Panc1 (cell line): Measurements from ENCODE around the gene DNM3. TPM values are rescaled to one million over a fixed set of nuclear protein-coding genes. Genes with fewer than 3 reads are reported as not detected.

Experiments
- ATAC-seq: fragments of 200-7000 bp; cut with Tn5 transposase; 2 replicates; pipeline ENCODE4 v1.9.1; 2020; ENCODE audit warnings: mild to moderate bottlenecking, moderate library complexity
- BruUV-seq: library from RNA; stranded (reverse); fragments of 400-500 nt; replicated peaks from 2 replicates; lab custom pipeline; 2021; lab: Mats Ljungman, UMichigan
- CTCF ChIA-PET: fragments of 300-600 bp; sonication (Branson Sonifier 250); formaldehyde crosslinking; loops from one replicate; lab custom pipeline; 2022; ENCODE audit warnings: antibody characterized with exemption; lab: Charles Lee
- POLR2A ChIA-PET: fragments of 300-600 bp; sonication (Branson Sonifier 250); formaldehyde crosslinking; loops from one replicate; lab custom pipeline; 2022; ENCODE audit warnings: antibody characterized with exemption; lab: Charles Lee
- DNase-seq: peaks from one replicate; pipeline ENCODE4 v3.0.0-alpha.2; 2010; ENCODE audit warnings: low read depth, low spot score
- H3K27ac ChIP-seq: 2 replicates; pipeline ENCODE4 v1.5.1; 2011; ENCODE audit warnings: mild to moderate bottlenecking, low read length, inconsistent platforms
- H3K27me3 ChIP-seq: fragments of 200-500 bp; sonication (Bioruptor generic); 2 replicates; pipeline ENCODE4 v1.6.0; 2014; ENCODE audit warnings: low read length, inconsistent platforms; ENCODE audit not compliant: control insufficient read depth, insufficient read depth
- H3K36me3 ChIP-seq: fragments of 200-500 bp; sonication (Bioruptor generic); 2 replicates; pipeline ENCODE4 v1.5.1; 2014; ENCODE audit warnings: inconsistent platforms, mild to moderate bottlenecking, low read length, moderate library complexity; ENCODE audit not compliant: control insufficient read depth, insufficient read depth
- H3K4me1 ChIP-seq: 2 replicates; pipeline ENCODE4 v1.5.1; 2011; ENCODE audit warnings: inconsistent platforms, mild to moderate bottlenecking, low read length, moderate library complexity; ENCODE audit not compliant: control insufficient read depth, insufficient read depth
- H3K4me3 ChIP-seq, 2 experiments: 2 replicates each; pipeline ENCODE4 v1.5.1; 2011 to 2012; ENCODE audit warnings: low read depth in 2 of 2, low read length in 2 of 2, mild to moderate bottlenecking in 2 of 2, inconsistent platforms in 1 of 2, moderate library complexity in 1 of 2
- H3K9me3 ChIP-seq: fragments of 200-500 bp; sonication (Bioruptor generic); 2 replicates; pipeline ENCODE4 v1.5.1; 2014; ENCODE audit warnings: low read depth, mild to moderate bottlenecking, inconsistent platforms, low read length, moderate library complexity; ENCODE audit not compliant: control insufficient read depth, insufficient read depth
- POLR2AphosphoS5 ChIP-seq: IDR thresholded peaks from 2 replicates; pipeline ENCODE4 v1.6.1; 2012; ENCODE audit warnings: mild to moderate bottlenecking, low read depth, low read length, moderate library complexity
- REST ChIP-seq, 2 experiments: IDR thresholded peaks; 2 replicates each; pipeline ENCODE4 v1.6.1; 2011 to 2012; ENCODE audit warnings: low read depth in 2 of 2, control low read depth in 1 of 2, low read length in 1 of 2, mild to moderate bottlenecking in 1 of 2, moderate library complexity in 1 of 2; ENCODE audit not compliant: insufficient read depth in 1 of 2
- SIN3A ChIP-seq: IDR thresholded peaks from 2 replicates; pipeline ENCODE4 v1.6.1; 2012; ENCODE audit warnings: low read depth, mild to moderate bottlenecking, low read length, moderate library complexity, borderline replicate concordance; ENCODE audit not compliant: insufficient read depth
- TCF7L2 ChIP-seq: IDR thresholded peaks from 2 replicates; pipeline ENCODE4 v1.6.1; 2011; ENCODE audit warnings: mild to moderate bottlenecking, low read depth, low read length, inconsistent platforms
- in situ Hi-C: cut with HindIII; loops from 2 replicates; pipeline ENCODE4 v1.10.0; 2016; ENCODE audit warnings: low sequenced_read_pairs, low pct_unique_long_range_greater_than_20kb
- intact Hi-C: fragments of 100-400 bp; cut with micrococcal nuclease; formaldehyde crosslinking; loops from one replicate; pipeline ENCODE4 v1.10.0; 2022; ENCODE audit not compliant: unreplicated experiment
- total RNA-seq: library from RNA; stranded (reverse); gene quantifications from one replicate; pipeline ENCODE4 v1.2.1, GENCODE V29; 2021; ENCODE audit not compliant: unreplicated experiment
- TF ChIP-seq, protein P1 (sequence below): fragments of 450-650 bp; IDR thresholded peaks from 2 replicates; pipeline ENCODE4 v1.5.1; 2017; ENCODE audit warnings: mild to moderate bottlenecking

The DNM3 gene
- total RNA-seq, 1 experiment from 2014 or later, result 0.46 TPM

GRCh38 chr1:172215006-172215405 is 373.7 kb downstream of the DNM3 start:
- CTCF ChIA-PET, result no interaction called here
- in situ Hi-C loops, result no loop called here
- no TSS peak for BruUV-seq

DNA sequence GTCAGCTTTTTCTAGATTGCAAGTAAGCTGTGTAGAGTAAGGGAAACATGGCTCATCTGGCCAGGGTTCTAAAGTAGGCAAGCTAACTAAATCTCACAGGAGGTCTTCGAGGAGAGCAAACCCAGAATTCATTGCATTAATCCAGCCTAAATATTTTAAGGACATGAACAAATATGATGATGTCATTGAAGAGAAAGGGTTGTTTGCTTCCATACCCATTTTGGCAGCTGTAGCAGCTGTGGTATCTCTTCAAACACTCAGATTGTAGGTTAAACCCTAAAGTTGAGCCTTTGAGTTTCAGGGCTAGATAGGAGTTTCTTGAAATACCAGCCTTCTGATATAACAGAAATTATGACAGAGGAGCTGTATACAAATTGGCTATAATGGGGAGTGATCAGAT is 378.7 kb downstream of the DNM3 start:
- no peaks in the 10 kb centered on the region for H3K36me3 ChIP-seq

More at GRCh38 chr1:172215006-172215405, 373.7 kb downstream of the DNM3 start:
- no peak for TF ChIP-seq SIN3A
- TF ChIP-seq POLR2AphosphoS5, result no peak
- no peak for TF ChIP-seq TCF7L2
- TF ChIP-seq, protein P1, sequence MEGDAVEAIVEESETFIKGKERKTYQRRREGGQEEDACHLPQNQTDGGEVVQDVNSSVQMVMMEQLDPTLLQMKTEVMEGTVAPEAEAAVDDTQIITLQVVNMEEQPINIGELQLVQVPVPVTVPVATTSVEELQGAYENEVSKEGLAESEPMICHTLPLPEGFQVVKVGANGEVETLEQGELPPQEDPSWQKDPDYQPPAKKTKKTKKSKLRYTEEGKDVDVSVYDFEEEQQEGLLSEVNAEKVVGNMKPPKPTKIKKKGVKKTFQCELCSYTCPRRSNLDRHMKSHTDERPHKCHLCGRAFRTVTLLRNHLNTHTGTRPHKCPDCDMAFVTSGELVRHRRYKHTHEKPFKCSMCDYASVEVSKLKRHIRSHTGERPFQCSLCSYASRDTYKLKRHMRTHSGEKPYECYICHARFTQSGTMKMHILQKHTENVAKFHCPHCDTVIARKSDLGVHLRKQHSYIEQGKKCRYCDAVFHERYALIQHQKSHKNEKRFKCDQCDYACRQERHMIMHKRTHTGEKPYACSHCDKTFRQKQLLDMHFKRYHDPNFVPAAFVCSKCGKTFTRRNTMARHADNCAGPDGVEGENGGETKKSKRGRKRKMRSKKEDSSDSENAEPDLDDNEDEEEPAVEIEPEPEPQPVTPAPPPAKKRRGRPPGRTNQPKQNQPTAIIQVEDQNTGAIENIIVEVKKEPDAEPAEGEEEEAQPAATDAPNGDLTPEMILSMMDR, result no peak
- TF ChIP-seq REST (IDR thresholded peaks at IDR 0.05; ENCODE audit: insufficient read depth in 1 of 2, low read depth in 2 of 2, low read length in 1 of 2), result no peak
- intact Hi-C loops, result no loop called here
- Histone ChIP-seq H3K27ac (no peak overlapping the region), H3K36me3 (no peaks in the 10 kb centered on the region), H3K9me3 (no peaks in the 10 kb centered on the region), H3K4me3 (no peak overlapping the region), H3K27me3 (no peaks in the 10 kb centered on the region), H3K4me1 (peaks cover 3% of the 10 kb centered on the region; the same call in 1 of the 2 replicates)
- POLR2A ChIA-PET, result interaction anchor here (0.7 kb wide), 1 partner anchor 73 kb away, joined by 3 read pairs; no protein-coding TSS in a partner anchor
- ATAC-seq (no peak), DNase-seq (no peak)

More for the DNA sequence above, 378.7 kb downstream of the DNM3 start:
- ATAC-seq, result no peak
- Histone ChIP-seq H3K4me3 (no peak overlapping the region), H3K27me3 (no peaks in the 10 kb centered on the region), H3K27ac (peak overlapping the region; percentile 6; the same call in 1 of the 2 replicates), H3K4me1 (no peaks in the 10 kb centered on the region), H3K9me3 (no peaks in the 10 kb centered on the region)
- in situ Hi-C loops (no loop called here), intact Hi-C loops (no loop called here)
- POLR2A ChIA-PET, result interaction anchor here (0.6 to 0.7 kb wide), 2 partner anchors 192 to 470 kb away, joined by 5 to 14 read pairs; no protein-coding TSS in a partner anchor
- no peak for DNase-seq
- no TSS peak for BruUV-seq
- TF ChIP-seq TCF7L2 (no peak), REST (IDR thresholded peaks at IDR 0.05; ENCODE audit: insufficient read depth in 1 of 2, low read depth in 2 of 2, low read length in 1 of 2) (no peak), SIN3A (no peak), POLR2AphosphoS5 (no peak)
- TF ChIP-seq, protein P1, result no peak
- CTCF ChIA-PET, result no interaction called here
